Mesothelial cell of epicardium (in vitro differentiated cells): ENCODE measurements around the gene NOL9. TPM values are rescaled to one million over a fixed set of nuclear protein-coding genes. Genes with fewer than 3 reads are reported as not detected.

Experiments
- DNase-seq, 2 experiments: peaks; one replicate each; pipeline ENCODE4 v3.0.0; 2021; ENCODE audit warnings: low spot score in 2 of 2; ENCODE audit not compliant: unreplicated experiment in 2 of 2
- H3K27ac Mint-ChIP-seq: 2 replicates; pipeline ENCODE4 v1.8.0; 2021; ENCODE audit warnings: mixed read lengths
- H3K27me3 Mint-ChIP-seq: 2 replicates; pipeline ENCODE4 v1.8.0; 2021; ENCODE audit warnings: low read depth, mixed read lengths
- H3K36me3 Mint-ChIP-seq: 2 replicates; pipeline ENCODE4 v1.8.0; 2021; ENCODE audit warnings: mixed read lengths
- H3K4me1 Mint-ChIP-seq: 2 replicates; pipeline ENCODE4 v1.8.0; 2021; ENCODE audit warnings: mixed read lengths
- H3K4me3 Mint-ChIP-seq: 2 replicates; pipeline ENCODE4 v1.8.0; 2021; ENCODE audit warnings: mild to moderate bottlenecking, moderate library complexity, mixed read lengths
- H3K9me3 Mint-ChIP-seq: 2 replicates; pipeline ENCODE4 v1.8.0; 2021; ENCODE audit warnings: mixed read lengths
- CTCF ChIP-seq: fragments of 200-600 bp; sonication (generic); IDR thresholded peaks from one replicate; pipeline ENCODE4 v1.5.0; 2021; ENCODE audit warnings: antibody characterized with exemption; ENCODE audit not compliant: unreplicated experiment
- total RNA-seq: library from RNA; stranded (reverse); gene quantifications from 3 replicates; pipeline ENCODE4 v1.2.1, GENCODE V29; 2021

The NOL9 gene
- total RNA-seq, 1 donor from 2014 or later: 44.4 TPM

DNA sequence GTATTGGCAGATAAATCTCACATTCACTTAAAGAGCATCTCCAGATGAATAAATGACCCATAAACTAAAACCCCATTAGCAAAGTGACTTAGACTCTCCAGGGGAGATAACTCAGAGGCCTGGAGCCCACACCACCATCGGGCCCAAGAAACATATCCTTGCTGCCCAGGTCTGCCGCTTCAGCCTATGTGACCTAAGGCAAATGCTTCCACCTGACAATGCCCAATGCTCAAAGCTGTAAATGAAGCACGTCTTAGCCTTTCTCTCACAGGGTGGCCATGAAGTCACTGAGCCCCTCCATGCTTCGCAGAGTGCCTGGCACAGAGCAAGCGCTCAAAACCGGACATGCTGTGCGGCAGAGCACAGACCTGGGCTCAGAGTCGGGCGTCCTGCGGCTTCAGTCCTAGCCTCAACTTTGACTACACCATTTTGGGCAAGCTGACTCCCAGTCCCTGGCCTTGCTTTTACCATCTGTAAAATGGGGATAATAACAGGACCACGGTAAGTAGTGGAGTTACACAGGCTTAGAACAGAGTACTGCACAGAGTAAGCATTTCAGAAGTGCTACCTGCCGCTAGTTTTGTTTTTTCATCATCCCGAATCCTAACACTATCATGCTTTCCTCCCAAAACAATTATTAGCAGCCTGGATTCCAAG, 23.7 kb downstream of the NOL9 start:
- H3K4me1 Mint-ChIP-seq: no peaks in the 10 kb centered on the region
- H3K4me3 Mint-ChIP-seq: no peak overlapping the region
- H3K36me3 Mint-ChIP-seq: peaks cover 49% of the 10 kb centered on the region
- TF ChIP-seq CTCF: no peak
- no peaks in the 10 kb centered on the region for H3K9me3 Mint-ChIP-seq
- H3K27me3 Mint-ChIP-seq: no peaks in the 10 kb centered on the region
- H3K27ac Mint-ChIP-seq: no peak overlapping the region
- DNase-seq: no peak

DNA sequence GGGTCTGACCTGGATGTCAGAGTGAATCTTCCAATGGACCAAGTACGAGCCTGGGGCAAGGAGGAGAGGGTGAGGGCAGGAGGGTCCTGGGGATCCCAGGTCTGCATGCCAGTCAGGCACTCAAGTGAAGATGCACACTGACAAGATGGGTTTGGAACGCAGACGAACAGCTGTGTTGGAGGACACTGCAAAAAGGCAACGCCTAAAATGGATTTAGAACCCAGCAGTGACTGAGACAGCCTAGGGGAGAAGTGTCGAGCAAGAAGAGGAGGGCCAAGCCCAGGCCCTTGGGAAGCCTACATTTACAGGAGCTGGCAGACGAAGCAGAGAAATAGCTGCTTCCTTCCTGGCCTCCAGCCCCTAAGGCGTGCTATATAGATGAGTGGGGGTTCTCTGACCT, 25.8 kb downstream of the NOL9 start:
- H3K4me3 Mint-ChIP-seq: no peak overlapping the region
- no peaks in the 10 kb centered on the region for H3K27me3 Mint-ChIP-seq
- H3K4me1 Mint-ChIP-seq: no peaks in the 10 kb centered on the region
- TF ChIP-seq CTCF: no peak
- H3K9me3 Mint-ChIP-seq: no peaks in the 10 kb centered on the region
- H3K36me3 Mint-ChIP-seq: peaks cover 45% of the 10 kb centered on the region
- no peak overlapping the region for H3K27ac Mint-ChIP-seq
- no peak for DNase-seq

- Mint-ChIP-seq H3K9me3 (no peaks in the 10 kb centered on the region), H3K4me1 (no peaks in the 10 kb centered on the region), H3K36me3 (peaks cover 32% of the 10 kb centered on the region), H3K27me3 (no peaks in the 10 kb centered on the region), H3K4me3 (no peak overlapping the region), H3K27ac (no peak overlapping the region)
- DNase-seq: no peak
- no peak for TF ChIP-seq CTCF
Measured at GRCh38 chr1:6526316-6526715, 28.0 kb downstream of the NOL9 start.

DNA sequence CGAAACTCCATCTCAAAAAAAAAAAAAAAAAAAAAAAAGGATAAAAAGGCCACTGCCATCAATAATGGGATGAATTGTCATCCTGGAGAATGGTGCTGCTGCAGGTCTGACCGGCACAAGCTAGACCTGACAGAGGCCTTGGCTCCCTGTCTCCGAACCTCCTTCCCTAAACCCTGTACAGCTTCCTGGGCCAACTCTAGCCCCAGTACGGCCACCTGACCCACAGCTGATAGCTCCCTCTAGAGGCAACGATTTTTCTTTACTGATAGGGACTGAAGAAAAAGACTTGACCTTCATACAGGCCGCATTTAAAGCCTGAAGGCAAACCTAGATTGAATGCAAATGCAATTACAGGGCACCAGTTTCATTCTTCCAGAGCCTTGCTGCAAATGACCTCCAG, 30.7 kb downstream of the NOL9 start:
- no peak for DNase-seq
- no peak overlapping the region for H3K27ac Mint-ChIP-seq
- peaks cover 25% of the 10 kb centered on the region for H3K36me3 Mint-ChIP-seq
- H3K4me3 Mint-ChIP-seq: no peak overlapping the region
- H3K4me1 Mint-ChIP-seq: peaks cover 18% of the 10 kb centered on the region
- TF ChIP-seq CTCF: no peak
- H3K27me3 Mint-ChIP-seq: no peaks in the 10 kb centered on the region
- H3K9me3 Mint-ChIP-seq: no peaks in the 10 kb centered on the region

DNA sequence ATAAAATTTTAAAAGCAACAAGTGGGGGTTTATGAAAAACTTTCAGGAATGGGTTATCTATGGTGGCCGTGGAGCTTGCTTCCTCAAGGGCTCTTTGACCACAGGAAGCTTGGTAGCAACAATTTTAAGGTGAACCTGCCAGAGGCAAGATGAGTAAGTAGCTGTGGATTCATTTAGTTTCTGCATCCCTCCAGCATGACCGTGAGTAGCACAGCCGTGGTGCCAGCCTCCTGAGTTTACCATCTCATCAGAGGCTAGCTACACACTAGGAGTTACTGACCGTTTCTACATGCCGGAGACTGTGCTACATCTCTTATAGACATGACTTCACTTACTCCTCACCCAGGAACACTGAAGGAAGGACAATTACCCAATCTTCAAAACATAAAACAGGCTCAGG, 32.8 kb downstream of the NOL9 start:
- Mint-ChIP-seq H3K9me3 (no peaks in the 10 kb centered on the region), H3K4me3 (no peak overlapping the region), H3K36me3 (peaks cover 14% of the 10 kb centered on the region), H3K27ac (peak overlapping the region; percentile 87), H3K4me1 (peaks cover 24% of the 10 kb centered on the region), H3K27me3 (no peaks in the 10 kb centered on the region)
- no peak for DNase-seq
- no peak for TF ChIP-seq CTCF
